ENCODE data around the gene JUND. TPM values are rescaled to one million over a fixed set of nuclear protein-coding genes. Genes with fewer than 3 reads are reported as not detected.

JUND gene
- total RNA-seq, result 120 and 130 TPM in 2 replicates

GRCh38 chr19:18281082-18282020 lies at the start of gene JUND:
TSS of gene JUND (minus strand) at chr19:18281622. CDS start at chr19:18281484, 138 bp downstream.

DNA sequence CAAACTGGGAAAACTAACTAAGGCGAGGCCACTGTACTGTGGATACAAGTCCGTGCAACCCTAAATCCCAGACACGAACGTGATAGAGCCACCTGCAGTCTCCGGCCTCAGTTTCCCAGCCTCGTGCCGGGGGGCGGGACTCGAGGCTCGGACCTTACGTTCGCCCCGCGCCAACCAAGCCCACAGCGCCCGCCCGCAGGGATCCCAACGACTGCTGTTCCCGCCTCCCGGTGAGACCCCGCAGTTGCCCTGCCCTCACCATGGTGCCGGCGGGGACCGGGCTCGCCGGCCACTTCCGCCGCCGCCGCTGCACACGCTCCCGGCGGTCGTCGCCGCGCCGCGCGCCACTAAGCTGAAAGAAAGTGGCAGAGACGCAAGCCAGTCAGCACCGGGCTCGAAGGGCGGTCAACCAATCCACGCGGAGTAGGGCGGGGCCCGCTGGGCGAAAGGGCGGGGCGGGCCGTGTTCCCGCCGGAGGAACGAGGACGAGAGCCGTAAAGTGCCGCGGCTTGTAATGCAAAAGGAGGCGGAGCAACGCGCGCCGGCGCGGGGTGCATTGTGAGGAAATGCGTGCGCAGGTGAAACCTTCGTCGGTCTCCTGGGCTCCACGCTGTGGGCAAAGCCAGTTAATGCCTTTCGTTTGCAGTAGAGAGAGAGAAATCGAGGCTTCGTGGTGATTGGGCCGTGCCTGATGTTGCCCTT lies 41.5 kb upstream of the JUND start, which contains the start of gene LSM4:
TSS of gene LSM4 (minus strand) at position 318 of the 702 bp plus-strand sequence. CDS start at position 262, 56 bp downstream.

GRCh38 chr19:18274219-18274780 lies 7.1 kb downstream of the JUND start, which contains the start of gene IQCN:
TSS of gene IQCN (minus strand) at chr19:18274452. CDS start at chr19:18269478, 4,974 bp downstream.

Other genes with a start within 250 kb of the JUND start
- gene IL12RB1, start 194.7 kb downstream of the JUND start, total RNA-seq, result not detected in 2 replicates
- gene MAST3, start 183.8 kb downstream of the JUND start, total RNA-seq, result 3.9 and 4.8 TPM in 2 replicates
- gene PIK3R2, start 128.5 kb downstream of the JUND start, total RNA-seq, result 55.4 and 60.7 TPM in 2 replicates
- 15.2 and 17.1 TPM in 2 replicates for gene IFI30, start 107.8 kb downstream of the JUND start, total RNA-seq
- gene MPV17L2, start 88.4 kb downstream of the JUND start, total RNA-seq, result 19.3 and 28.0 TPM in 2 replicates
- 0.44 and 1.9 TPM in 2 replicates for gene RAB3A, start 77.6 kb downstream of the JUND start, total RNA-seq
- gene PDE4C, start 55.2 kb downstream of the JUND start, total RNA-seq, result not detected in 2 replicates
- gene IQCN, start 7.2 kb downstream of the JUND start, total RNA-seq, result 0.15 and 0.25 TPM in 2 replicates
- gene LSM4, start 41.5 kb upstream of the JUND start, total RNA-seq, result 76.8 and 98.9 TPM in 2 replicates
- gene PGPEP1, start 59.0 kb upstream of the JUND start, total RNA-seq, result 6.6 and 14.5 TPM in 2 replicates
- 19.3 and 20.2 TPM in 2 replicates for gene GDF15, start 104.5 kb upstream of the JUND start, total RNA-seq
- gene LRRC25, start 116.0 kb upstream of the JUND start, total RNA-seq, result not detected in 2 replicates
- 78.5 and 82.7 TPM in 2 replicates for gene SSBP4, start 137.8 kb upstream of the JUND start, total RNA-seq
- 16.5 and 19.8 TPM in 2 replicates for gene ISYNA1, start 156.5 kb upstream of the JUND start, total RNA-seq
- 10.3 and 11.9 TPM in 2 replicates for gene ELL, start 240.4 kb upstream of the JUND start, total RNA-seq